Measurements from ENCODE around the gene ANKMY1.

DNA sequence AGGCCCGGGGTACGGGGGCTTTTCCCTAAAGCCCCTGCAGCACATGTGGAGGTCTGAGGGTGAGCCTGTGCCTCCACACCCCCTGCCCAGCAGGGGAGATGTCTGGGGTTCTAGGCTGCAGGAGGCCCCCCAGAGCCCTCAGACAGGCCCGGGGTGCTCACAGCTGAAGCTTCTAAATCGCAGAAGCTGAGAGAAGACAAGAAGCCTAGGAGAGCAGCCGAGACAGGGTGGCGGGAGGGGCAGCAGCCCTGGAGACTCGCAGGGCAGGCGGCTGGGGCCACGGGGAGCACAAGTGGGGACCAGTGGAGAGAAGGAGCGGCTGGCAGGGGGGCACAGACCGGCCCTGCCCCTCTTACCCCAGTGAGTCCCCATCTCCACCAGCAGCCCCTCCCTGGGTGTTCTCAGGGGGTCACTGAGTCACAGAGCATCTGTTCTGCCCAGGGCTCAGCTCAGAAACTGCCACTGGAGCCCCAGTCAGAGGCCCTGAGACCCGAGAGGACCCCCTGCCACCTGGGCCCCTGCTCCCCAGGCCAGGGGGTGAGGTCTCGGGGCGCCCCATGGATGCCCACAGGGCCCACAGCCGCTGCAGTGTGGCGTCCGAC is 96.2 kb downstream of the ANKMY1 start:
- TF ChIP-seq, protein P1, sequence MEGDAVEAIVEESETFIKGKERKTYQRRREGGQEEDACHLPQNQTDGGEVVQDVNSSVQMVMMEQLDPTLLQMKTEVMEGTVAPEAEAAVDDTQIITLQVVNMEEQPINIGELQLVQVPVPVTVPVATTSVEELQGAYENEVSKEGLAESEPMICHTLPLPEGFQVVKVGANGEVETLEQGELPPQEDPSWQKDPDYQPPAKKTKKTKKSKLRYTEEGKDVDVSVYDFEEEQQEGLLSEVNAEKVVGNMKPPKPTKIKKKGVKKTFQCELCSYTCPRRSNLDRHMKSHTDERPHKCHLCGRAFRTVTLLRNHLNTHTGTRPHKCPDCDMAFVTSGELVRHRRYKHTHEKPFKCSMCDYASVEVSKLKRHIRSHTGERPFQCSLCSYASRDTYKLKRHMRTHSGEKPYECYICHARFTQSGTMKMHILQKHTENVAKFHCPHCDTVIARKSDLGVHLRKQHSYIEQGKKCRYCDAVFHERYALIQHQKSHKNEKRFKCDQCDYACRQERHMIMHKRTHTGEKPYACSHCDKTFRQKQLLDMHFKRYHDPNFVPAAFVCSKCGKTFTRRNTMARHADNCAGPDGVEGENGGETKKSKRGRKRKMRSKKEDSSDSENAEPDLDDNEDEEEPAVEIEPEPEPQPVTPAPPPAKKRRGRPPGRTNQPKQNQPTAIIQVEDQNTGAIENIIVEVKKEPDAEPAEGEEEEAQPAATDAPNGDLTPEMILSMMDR (IDR thresholded peaks at IDR 0.05): no peak
- TF ChIP-seq POLR2A (IDR thresholded peaks at IDR 0.05): no peak

All from lower leg skin (tissue), 3 donors.